GM19023 (cell line): ENCODE results near the gene MUC5AC.
"Not testable (repeated sequence)": the region's sequence is repeated elsewhere in the genome, so short reads cannot be mapped to it uniquely, and the experiment has no call there.

Experiments
- ATAC-seq: cut with Tn5 transposase; IDR thresholded peaks from one replicate; pipeline ENCODE4 v1.9.1; 2021; ENCODE audit warnings: mild to moderate bottlenecking, moderate library complexity; ENCODE audit not compliant: unreplicated experiment

Gene MUC5AC

GRCh38 chr11:1175461-1176223 lies 17.9 kb downstream of the MUC5AC start:
- no peak for ATAC-seq

GRCh38 chr11:1176224-1177019 lies 18.7 kb downstream of the MUC5AC start:
- ATAC-seq = no peak

GRCh38 chr11:1177020-1177770 lies 19.4 kb downstream of the MUC5AC start:
- no peak for ATAC-seq

GRCh38 chr11:1177771-1178090 lies 20.0 kb downstream of the MUC5AC start:
- no peak for ATAC-seq

GRCh38 chr11:1178201-1178885 lies 20.6 kb downstream of the MUC5AC start:
- ATAC-seq = no peak

- ATAC-seq = no peak
Measured at GRCh38 chr11:1178906-1179305, 21.2 kb downstream of the MUC5AC start.

- ATAC-seq = no peak
Measured at GRCh38 chr11:1179641-1180040, 21.9 kb downstream of the MUC5AC start.

- no peak for ATAC-seq
Measured at GRCh38 chr11:1180171-1180570, 22.4 kb downstream of the MUC5AC start.

GRCh38 chr11:1180947-1181391 lies 23.2 kb downstream of the MUC5AC start:
- no peak for ATAC-seq

GRCh38 chr11:1181420-1181819 lies 23.7 kb downstream of the MUC5AC start:
- no peak for ATAC-seq

- no peak for ATAC-seq
Measured at GRCh38 chr11:1181853-1182535, 24.2 kb downstream of the MUC5AC start.

GRCh38 chr11:1184139-1184538 lies 26.4 kb downstream of the MUC5AC start:
- not testable (repeated sequence) for ATAC-seq

- ATAC-seq = not testable (repeated sequence)
Measured at GRCh38 chr11:1188451-1189130, 30.8 kb downstream of the MUC5AC start.

- ATAC-seq = not testable (repeated sequence)
Measured at GRCh38 chr11:1189816-1190215, 32.1 kb downstream of the MUC5AC start.

GRCh38 chr11:1191786-1192470 lies 34.2 kb downstream of the MUC5AC start:
- not testable (repeated sequence) for ATAC-seq

- no peak for ATAC-seq
Measured at GRCh38 chr11:1192741-1193325, 35.1 kb downstream of the MUC5AC start.

- ATAC-seq = no peak
Measured at GRCh38 chr11:1193326-1194230, 35.8 kb downstream of the MUC5AC start.
